Fibroblast of villous mesenchyme (primary cell): ENCODE data around the gene CASP9. TPM values are rescaled to one million over a fixed set of nuclear protein-coding genes. Genes with fewer than 3 reads are reported as not detected.

Experiments used
- DNase-seq: peaks from one replicate; pipeline ENCODE4 v3.0.0-alpha.2; 2010; ENCODE audit warnings: low read depth
- H3K4me3 ChIP-seq: 2 replicates; pipeline ENCODE4 v1.5.1; 2011; ENCODE audit warnings: low read depth, mild to moderate bottlenecking, low read length
- total RNA-seq: library from RNA; depleted of rRNA; stranded (reverse); fragments of >200 nt; gene quantifications from 2 replicates; pipeline ENCODE4 v1.2.3, GENCODE V29; 2012
- TF ChIP-seq, protein P1 (sequence below): IDR thresholded peaks from 2 replicates; pipeline ENCODE4 v1.5.1; 2012; ENCODE audit warnings: low read depth, mild to moderate bottlenecking, low read length; ENCODE audit not compliant: insufficient read depth

Gene CASP9
- total RNA-seq, 1 donor, result 7.3 TPM

- TF ChIP-seq, protein P1, sequence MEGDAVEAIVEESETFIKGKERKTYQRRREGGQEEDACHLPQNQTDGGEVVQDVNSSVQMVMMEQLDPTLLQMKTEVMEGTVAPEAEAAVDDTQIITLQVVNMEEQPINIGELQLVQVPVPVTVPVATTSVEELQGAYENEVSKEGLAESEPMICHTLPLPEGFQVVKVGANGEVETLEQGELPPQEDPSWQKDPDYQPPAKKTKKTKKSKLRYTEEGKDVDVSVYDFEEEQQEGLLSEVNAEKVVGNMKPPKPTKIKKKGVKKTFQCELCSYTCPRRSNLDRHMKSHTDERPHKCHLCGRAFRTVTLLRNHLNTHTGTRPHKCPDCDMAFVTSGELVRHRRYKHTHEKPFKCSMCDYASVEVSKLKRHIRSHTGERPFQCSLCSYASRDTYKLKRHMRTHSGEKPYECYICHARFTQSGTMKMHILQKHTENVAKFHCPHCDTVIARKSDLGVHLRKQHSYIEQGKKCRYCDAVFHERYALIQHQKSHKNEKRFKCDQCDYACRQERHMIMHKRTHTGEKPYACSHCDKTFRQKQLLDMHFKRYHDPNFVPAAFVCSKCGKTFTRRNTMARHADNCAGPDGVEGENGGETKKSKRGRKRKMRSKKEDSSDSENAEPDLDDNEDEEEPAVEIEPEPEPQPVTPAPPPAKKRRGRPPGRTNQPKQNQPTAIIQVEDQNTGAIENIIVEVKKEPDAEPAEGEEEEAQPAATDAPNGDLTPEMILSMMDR, result no peak
- no peak overlapping the region for H3K4me3 ChIP-seq
- no peak for DNase-seq
These were observed 71.8 kb downstream of the CASP9 start for GRCh38 chr1:15452216-15452615.

GRCh38 chr1:15451014-15451722, 72.8 kb downstream of the CASP9 start:
- no peak for DNase-seq
- no peak overlapping the region for H3K4me3 ChIP-seq
- TF ChIP-seq, protein P1, result no peak

DNA sequence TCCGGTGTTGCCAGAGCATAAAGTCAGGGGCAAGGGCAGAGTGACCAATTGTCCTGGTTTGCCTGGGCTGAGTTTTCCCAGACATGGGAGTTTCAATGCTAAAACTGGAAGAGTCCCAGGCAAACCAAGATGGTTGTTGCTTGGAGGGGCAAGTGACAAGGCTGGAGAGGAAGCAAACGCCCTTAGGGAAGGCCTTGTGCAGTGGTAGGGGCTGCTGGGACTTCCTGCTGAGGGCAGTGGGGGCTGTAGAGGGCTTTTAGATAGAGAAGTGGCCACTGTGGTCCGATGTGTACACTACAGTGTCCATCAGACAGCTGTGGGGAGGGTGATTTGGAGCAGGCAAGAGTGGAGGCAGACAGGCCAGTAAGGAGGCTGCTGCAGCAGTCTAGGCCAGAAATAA, 74.4 kb downstream of the CASP9 start:
- no peak overlapping the region for H3K4me3 ChIP-seq
- TF ChIP-seq, protein P1, result no peak
- no peak for DNase-seq

- no peak overlapping the region for H3K4me3 ChIP-seq
- DNase-seq, result no peak
- TF ChIP-seq, protein P1, result no peak
These were observed 75.0 kb downstream of the CASP9 start for GRCh38 chr1:15448877-15449462.

DNA sequence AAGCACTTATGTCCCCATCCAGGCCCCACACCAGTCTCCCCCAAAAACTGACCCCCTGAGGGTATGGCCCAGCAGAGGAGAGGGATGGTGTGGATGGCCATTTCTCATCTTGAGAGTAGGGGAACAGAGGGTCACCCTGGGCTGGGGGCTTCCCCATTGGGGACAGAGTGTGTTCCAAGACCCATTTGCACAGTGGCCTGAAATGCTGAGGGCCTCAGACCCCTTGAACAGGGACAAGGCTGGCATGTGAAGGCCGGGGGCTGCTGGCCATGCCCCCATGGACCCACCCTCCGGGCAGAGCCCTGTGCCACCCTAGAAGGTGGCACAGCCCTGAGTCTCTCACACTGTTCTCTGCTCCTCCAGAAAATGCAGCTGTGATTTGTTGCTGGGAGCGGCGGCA, 77.8 kb downstream of the CASP9 start:
- DNase-seq, result no peak
- no peak overlapping the region for H3K4me3 ChIP-seq
- TF ChIP-seq, protein P1, result no peak

DNA sequence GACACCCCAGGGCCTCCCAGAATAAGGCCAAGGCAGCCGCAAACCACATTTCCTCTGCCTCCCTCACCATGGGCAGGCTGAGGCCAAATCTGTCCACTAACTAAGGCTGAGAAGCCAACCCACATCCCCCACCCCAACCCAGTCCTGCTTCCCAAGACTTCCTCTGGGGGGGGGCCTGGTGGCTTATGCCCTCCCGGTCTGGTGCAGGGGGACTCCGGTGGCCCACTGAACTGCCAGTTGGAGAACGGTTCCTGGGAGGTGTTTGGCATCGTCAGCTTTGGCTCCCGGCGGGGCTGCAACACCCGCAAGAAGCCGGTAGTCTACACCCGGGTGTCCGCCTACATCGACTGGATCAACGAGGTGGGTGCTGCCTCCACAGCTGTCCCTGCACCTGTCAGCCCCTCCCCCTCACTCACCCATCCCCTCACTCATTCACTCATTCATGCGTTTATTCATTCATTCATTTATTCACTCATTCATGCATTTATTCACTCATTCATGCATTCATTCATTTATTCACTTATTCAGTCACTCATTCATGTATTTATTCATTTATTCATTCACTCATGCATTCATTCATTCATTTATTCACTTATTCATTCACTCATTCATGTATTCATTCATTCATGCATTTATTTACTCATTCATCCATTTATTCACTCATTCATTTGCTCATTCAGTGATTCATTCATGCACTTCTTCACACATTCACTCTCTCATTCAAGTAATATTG, 78.5 kb downstream of the CASP9 start:
- H3K4me3 ChIP-seq, result no peak overlapping the region
- TF ChIP-seq, protein P1, result no peak
- no peak for DNase-seq
